ENCODE data around the gene IRF5. TPM values are rescaled to one million over a fixed set of nuclear protein-coding genes. Genes with fewer than 3 reads are reported as not detected.

The IRF5 gene
- total RNA-seq, 1 experiment from 2014 or later: not detected

- TF ChIP-seq EZH2 (IDR thresholded peaks at IDR 0.05; ENCODE audit: borderline replicate concordance, low read depth, low read length, poor library complexity, severe bottlenecking): no peak
- TF ChIP-seq CTCF (conservative IDR thresholded peaks at IDR 0.05; ENCODE audit: low read depth, low read length): no peak
- Histone ChIP-seq H3K9me3 (ENCODE audit: low read depth, low read length, poor library complexity, severe bottlenecking) (no peaks in the 10 kb centered on the region), H3K4me1 (ENCODE audit: insufficient read depth, low read length, poor library complexity, severe bottlenecking) (no peaks in the 10 kb centered on the region), H3K27me3 (replicated peaks; ENCODE audit: insufficient read depth, low read depth, low read length, poor library complexity) (peaks cover 21% of the 10 kb centered on the region), H3K36me3 (ENCODE audit: insufficient read depth, low read length, poor library complexity, severe bottlenecking) (no peaks in the 10 kb centered on the region), H3K27ac (ENCODE audit: low read depth, low read length, poor library complexity, severe bottlenecking) (no peak overlapping the region), H3K4me3 (ENCODE audit: low read depth, low read length, poor library complexity, severe bottlenecking) (no peak overlapping the region)
- POLR2A ChIA-PET (ENCODE audit: low non-redundant PET): no interaction called here
- DNase-seq (ENCODE audit: low spot score): no peak
- intact Hi-C loops (cut with micrococcal nuclease; ENCODE audit: unreplicated experiment): no loop called here
- CTCF ChIA-PET: no interaction called here
- no TSS peak for BruUV-seq (replicated peaks)
These were observed 46.4 kb upstream of the IRF5 start for GRCh38 chr7:128891110-128891941.

GRCh38 chr7:128891942-128892269 lies 45.8 kb upstream of the IRF5 start:
- intact Hi-C loops (cut with micrococcal nuclease; ENCODE audit: unreplicated experiment): no loop called here
- H3K9me3 ChIP-seq (ENCODE audit: low read depth, low read length, poor library complexity, severe bottlenecking): no peaks in the 10 kb centered on the region
- ChIA-PET CTCF (no interaction called here), POLR2A (ENCODE audit: low non-redundant PET) (no interaction called here)
- no TSS peak for BruUV-seq (replicated peaks)
- no peak overlapping the region for H3K27ac ChIP-seq (ENCODE audit: low read depth, low read length, poor library complexity, severe bottlenecking)
- H3K4me3 ChIP-seq (ENCODE audit: low read depth, low read length, poor library complexity, severe bottlenecking): no peak overlapping the region
- peaks cover 21% of the 10 kb centered on the region for H3K27me3 ChIP-seq (replicated peaks; ENCODE audit: insufficient read depth, low read depth, low read length, poor library complexity)
- TF ChIP-seq CTCF (conservative IDR thresholded peaks at IDR 0.05; ENCODE audit: low read depth, low read length): no peak
- no peak for TF ChIP-seq EZH2 (IDR thresholded peaks at IDR 0.05; ENCODE audit: borderline replicate concordance, low read depth, low read length, poor library complexity, severe bottlenecking)
- no peaks in the 10 kb centered on the region for H3K4me1 ChIP-seq (ENCODE audit: insufficient read depth, low read length, poor library complexity, severe bottlenecking)
- H3K36me3 ChIP-seq (ENCODE audit: insufficient read depth, low read length, poor library complexity, severe bottlenecking): no peaks in the 10 kb centered on the region
- no peak for DNase-seq (ENCODE audit: low spot score)

GRCh38 chr7:128892521-128893250 lies 45.0 kb upstream of the IRF5 start:
- CTCF ChIA-PET: no interaction called here
- TF ChIP-seq CTCF (conservative IDR thresholded peaks at IDR 0.05; ENCODE audit: low read depth, low read length) (no peak), EZH2 (IDR thresholded peaks at IDR 0.05; ENCODE audit: borderline replicate concordance, low read depth, low read length, poor library complexity, severe bottlenecking) (no peak)
- Histone ChIP-seq H3K4me1 (ENCODE audit: insufficient read depth, low read length, poor library complexity, severe bottlenecking) (no peaks in the 10 kb centered on the region), H3K27ac (ENCODE audit: low read depth, low read length, poor library complexity, severe bottlenecking) (no peak overlapping the region), H3K9me3 (ENCODE audit: low read depth, low read length, poor library complexity, severe bottlenecking) (no peaks in the 10 kb centered on the region), H3K4me3 (ENCODE audit: low read depth, low read length, poor library complexity, severe bottlenecking) (no peak overlapping the region), H3K27me3 (replicated peaks; ENCODE audit: insufficient read depth, low read depth, low read length, poor library complexity) (peaks cover 21% of the 10 kb centered on the region), H3K36me3 (ENCODE audit: insufficient read depth, low read length, poor library complexity, severe bottlenecking) (no peaks in the 10 kb centered on the region)
- POLR2A ChIA-PET (ENCODE audit: low non-redundant PET): no interaction called here
- intact Hi-C loops (cut with micrococcal nuclease; ENCODE audit: unreplicated experiment): no loop called here
- DNase-seq (ENCODE audit: low spot score): no peak
- no TSS peak for BruUV-seq (replicated peaks)
